ENCODE measurements around the gene HSD17B8. TPM values are rescaled to one million over a fixed set of nuclear protein-coding genes. Genes with fewer than 3 reads are reported as not detected.
A peak's percentile ranks its signal among the peaks of the same experiment; 100 is the strongest.

HSD17B8 gene
- total RNA-seq, 2 donors from 2014 or later, result 5.7 to 6.8 TPM

- peaks cover 17% of the 10 kb centered on the region for H3K4me1 Mint-ChIP-seq
- peaks cover 19% of the 10 kb centered on the region for H3K27me3 ChIP-seq (ENCODE audit: control insufficient read depth, insufficient read depth, low read length, poor library complexity, severe bottlenecking)
- WGBS, 2 experiments (ENCODE audit: insufficient coverage in 1 of 2, insufficient read length in 1 of 2), result 80 to 89% methylated on average over 4 to 17 of the region's 18 CpGs
These were observed 7.4 kb downstream of the HSD17B8 start for GRCh38 chr6:33211666-33212422.

GRCh38 chr6:33212857-33213165 is 8.4 kb downstream of the HSD17B8 start:
- DNase-seq, result no peak
- peaks cover 21% of the 10 kb centered on the region for H3K27me3 ChIP-seq (ENCODE audit: control insufficient read depth, insufficient read depth, low read length, poor library complexity, severe bottlenecking)

More at GRCh38 chr6:33211666-33212422, 7.4 kb downstream of the HSD17B8 start:
- Mint-ChIP-seq H3K27me3 (ENCODE audit: insufficient read depth) (peaks cover 56% of the 10 kb centered on the region), H3K36me3 (ENCODE audit: low read depth) (peaks cover 19% of the 10 kb centered on the region), H3K4me3 (no peak overlapping the region), H3K27ac (no peak overlapping the region), H3K9me3 (no peaks in the 10 kb centered on the region)
- TF ChIP-seq CTCF (conservative IDR thresholded peaks at IDR 0.05), result peak; percentile 42
- H3K9ac ChIP-seq (ENCODE audit: extremely low read depth, low read length, poor library complexity, severe bottlenecking), result no peak overlapping the region
- no peaks in the 10 kb centered on the region for H3K9me3 ChIP-seq (ENCODE audit: control insufficient read depth, low read length)
- peaks cover 20% of the 10 kb centered on the region for H3K36me3 ChIP-seq (ENCODE audit: control insufficient read depth, insufficient read depth, low read length)
- H3K4me3 ChIP-seq (ENCODE audit: low read length), result no peak overlapping the region
- peak; percentile 82 for DNase-seq
- no peak overlapping the region for H3K27ac ChIP-seq (ENCODE audit: low read depth, low read length)
- H3K4me1 ChIP-seq (ENCODE audit: control insufficient read depth, insufficient read depth, low read length), result peaks cover 4% of the 10 kb centered on the region

More at GRCh38 chr6:33212857-33213165, 8.4 kb downstream of the HSD17B8 start:
- Mint-ChIP-seq H3K27ac (no peak overlapping the region), H3K4me3 (peak overlapping the region; percentile 81), H3K27me3 (ENCODE audit: insufficient read depth) (peaks cover 59% of the 10 kb centered on the region), H3K4me1 (peaks cover 20% of the 10 kb centered on the region), H3K9me3 (no peaks in the 10 kb centered on the region), H3K36me3 (ENCODE audit: low read depth) (peaks cover 19% of the 10 kb centered on the region)
- H3K4me1 ChIP-seq (ENCODE audit: control insufficient read depth, insufficient read depth, low read length), result peaks cover 4% of the 10 kb centered on the region
- peaks cover 20% of the 10 kb centered on the region for H3K36me3 ChIP-seq (ENCODE audit: control insufficient read depth, insufficient read depth, low read length)
- H3K9me3 ChIP-seq (ENCODE audit: control insufficient read depth, low read length), result no peaks in the 10 kb centered on the region
- 2 to 4% methylated on average over 5 to 6 of the region's 6 CpGs for WGBS, 2 experiments (ENCODE audit: insufficient coverage in 1 of 2, insufficient read length in 1 of 2)
- no peak for TF ChIP-seq CTCF (conservative IDR thresholded peaks at IDR 0.05)
- H3K9ac ChIP-seq (ENCODE audit: extremely low read depth, low read length, poor library complexity, severe bottlenecking), result peak overlapping the region; percentile 51
- no peak overlapping the region for H3K27ac ChIP-seq (ENCODE audit: low read depth, low read length)
- H3K4me3 ChIP-seq (ENCODE audit: low read length), result peak overlapping the region; percentile 85
